Neuronal stem cell (in vitro differentiated cells): ENCODE results near the gene ARL5A.

ENCODE experiments used
- DNase-seq: peaks from one replicate; pipeline ENCODE4 v3.0.0-alpha.2; 2013; ENCODE audit warnings: low spot score
- H2AFZ ChIP-seq: one replicate; pipeline ENCODE4 v1.6.1; 2013; ENCODE audit warnings: mild to moderate bottlenecking, low read length, inconsistent platforms
- H2AK5ac ChIP-seq: 2 replicates; pipeline ENCODE4 v1.6.1; 2013; ENCODE audit warnings: low read depth, mild to moderate bottlenecking, inconsistent platforms, low read length, moderate library complexity, mixed read lengths
- H2BK120ac ChIP-seq: 2 replicates; pipeline ENCODE4 v1.6.1; 2013; ENCODE audit warnings: low read depth, mild to moderate bottlenecking, inconsistent platforms, low read length, moderate library complexity, mixed read lengths
- H2BK12ac ChIP-seq: one replicate; pipeline ENCODE4 v1.6.1; 2013; ENCODE audit warnings: low read length, inconsistent platforms
- H2BK15ac ChIP-seq: 2 replicates; pipeline ENCODE4 v1.6.1; 2013; ENCODE audit warnings: mild to moderate bottlenecking, low read length, inconsistent platforms, mixed read lengths
- H2BK5ac ChIP-seq: one replicate; pipeline ENCODE4 v1.6.1; 2013; ENCODE audit warnings: inconsistent platforms, mild to moderate bottlenecking, low read length, moderate library complexity
- H3K14ac ChIP-seq: one replicate; pipeline ENCODE4 v1.6.1; 2013; ENCODE audit warnings: low read length, inconsistent platforms
- H3K18ac ChIP-seq: 2 replicates; pipeline ENCODE4 v1.6.1; 2013; ENCODE audit warnings: low read length, inconsistent platforms
- H3K23ac ChIP-seq: 2 replicates; pipeline ENCODE4 v1.6.1; 2013; ENCODE audit warnings: low read depth, mild to moderate bottlenecking, mixed read lengths, low read length, inconsistent platforms; ENCODE audit not compliant: poor library complexity
- H3K27ac ChIP-seq: replicated peaks from 3 replicates; pipeline ENCODE4 v1.5.1; 2013; ENCODE audit warnings: low read length, inconsistent platforms
- H3K27me3 ChIP-seq, 3 experiments: 2 replicates each; pipeline ENCODE4 v1.6.1; 2013; ENCODE audit warnings: low read length in 3 of 3, mild to moderate bottlenecking in 2 of 3, inconsistent platforms in 1 of 3, low read depth in 1 of 3, mixed read lengths in 1 of 3, moderate library complexity in 1 of 3; ENCODE audit not compliant: control insufficient read depth in 3 of 3, insufficient read depth in 3 of 3
- H3K36me3 ChIP-seq, 2 donors: replicated peaks in 1 of 2; 2 replicates each; pipeline ENCODE4 v1.6.1; 2013; ENCODE audit warnings: low read length in 2 of 2; ENCODE audit not compliant: control insufficient read depth in 2 of 2, insufficient read depth in 2 of 2
- H3K4ac ChIP-seq: 2 replicates; pipeline ENCODE4 v1.6.1; 2013; ENCODE audit warnings: inconsistent platforms, mild to moderate bottlenecking, low read length, moderate library complexity
- H3K4me1 ChIP-seq, 2 donors: 1 replicate in 1 of 2; 2 replicates in 1 of 2; pipeline ENCODE4 v1.6.1; 2013; ENCODE audit warnings: low read length in 2 of 2, low read depth in 1 of 2; ENCODE audit not compliant: control insufficient read depth in 2 of 2, insufficient read depth in 1 of 2
- H3K4me2 ChIP-seq: one replicate; pipeline ENCODE4 v1.6.1; 2013; ENCODE audit warnings: mild to moderate bottlenecking, low read length, inconsistent platforms; ENCODE audit not compliant: insufficient read depth, poor library complexity, severe bottlenecking
- H3K4me3 ChIP-seq, 2 donors: 2 replicates each; pipeline ENCODE4 v1.5.1; 2013; ENCODE audit warnings: low read length in 2 of 2, mild to moderate bottlenecking in 2 of 2, inconsistent platforms in 1 of 2, moderate library complexity in 1 of 2
- H3K79me1 ChIP-seq: one replicate; pipeline ENCODE4 v1.6.1; 2013; ENCODE audit warnings: low read depth, mild to moderate bottlenecking, inconsistent platforms, low read length, moderate library complexity
- H3K9ac ChIP-seq: one replicate; pipeline ENCODE4 v1.6.1; 2013; ENCODE audit warnings: mild to moderate bottlenecking, low read depth, low read length, inconsistent platforms; ENCODE audit not compliant: poor library complexity
- H3K9me3 ChIP-seq, 2 donors: replicated peaks in 1 of 2; 2 replicates each; pipeline versions ENCODE3 to v1.6.1; 2013; ENCODE audit warnings: low read length in 2 of 2, mild to moderate bottlenecking in 2 of 2, inconsistent platforms in 1 of 2, low read depth in 1 of 2, mixed read lengths in 1 of 2, moderate library complexity in 1 of 2; ENCODE audit not compliant: control insufficient read depth in 2 of 2, insufficient read depth in 1 of 2
- H4K8ac ChIP-seq: one replicate; pipeline ENCODE4 v1.6.1; 2013; ENCODE audit warnings: low read depth, mild to moderate bottlenecking, inconsistent platforms, low read length, moderate library complexity
- H4K91ac ChIP-seq: one replicate; pipeline ENCODE4 v1.6.1; 2013; ENCODE audit warnings: low read length, low read depth, mild to moderate bottlenecking, inconsistent platforms; ENCODE audit not compliant: poor library complexity
- WGBS, 2 donors: extraction: QIAGEN DNeasy Blood & Tissue Kit; methylation state at CpG; one replicate each; pipeline ENCODE4 v1.1.7; 2013; ENCODE audit warnings: missing lambda C conversion rate in 2 of 2, mixed read lengths in 1 of 2; ENCODE audit not compliant: insufficient read length in 2 of 2, insufficient replicate concordance in 1 of 2; ENCODE audit errors: extremely low coverage in 2 of 2; 5-methylcytosine and 5-hydroxymethylcytosine counted together

ARL5A gene

DNA sequence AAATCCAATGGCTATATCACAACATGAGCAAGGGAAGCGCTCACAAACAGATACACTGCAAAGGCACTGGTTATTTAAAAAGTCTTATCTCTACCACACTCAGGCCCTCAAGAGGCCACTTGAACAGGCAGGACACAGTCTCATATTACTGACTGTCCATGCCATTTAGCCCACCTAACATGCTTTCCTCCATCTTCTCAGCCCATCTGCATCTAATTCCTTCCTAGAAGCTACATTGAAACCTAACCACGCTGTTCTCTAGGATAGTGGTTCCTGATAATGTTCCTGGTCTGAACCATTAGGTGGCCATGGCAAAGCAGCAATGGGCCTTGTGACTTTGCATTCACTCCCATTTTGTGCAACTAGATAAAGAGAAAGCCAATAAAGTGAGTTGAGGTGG is 71.4 kb downstream of the ARL5A start:
- Histone ChIP-seq H3K4me1 (peaks cover 3 to 7% of the 10 kb centered on the region in 2 donors), H2AFZ (no peak overlapping the region), H3K79me1 (no peaks in the 10 kb centered on the region), H3K9me3 (no peaks in the 10 kb centered on the region), H3K14ac (no peak overlapping the region), H3K27ac (no peak overlapping the region), H3K4ac (no peak overlapping the region), H3K4me2 (no peak overlapping the region), H3K4me3 (no peak overlapping the region), H2BK5ac (no peak overlapping the region), H2BK120ac (no peak overlapping the region), H3K9ac (no peak overlapping the region), H3K27me3 (no peaks in the 10 kb centered on the region), H3K36me3 (no peaks in the 10 kb centered on the region), H4K8ac (no peak overlapping the region), H4K91ac (no peak overlapping the region), H2AK5ac (no peak overlapping the region), H3K23ac (no peak overlapping the region), H2BK12ac (no peak overlapping the region), H3K18ac (no peak overlapping the region), H2BK15ac (no peak overlapping the region)
- DNase-seq, result no peak
- no CpG with 5 or more reads among the region's 2 CpGs for WGBS, 2 donors

DNA sequence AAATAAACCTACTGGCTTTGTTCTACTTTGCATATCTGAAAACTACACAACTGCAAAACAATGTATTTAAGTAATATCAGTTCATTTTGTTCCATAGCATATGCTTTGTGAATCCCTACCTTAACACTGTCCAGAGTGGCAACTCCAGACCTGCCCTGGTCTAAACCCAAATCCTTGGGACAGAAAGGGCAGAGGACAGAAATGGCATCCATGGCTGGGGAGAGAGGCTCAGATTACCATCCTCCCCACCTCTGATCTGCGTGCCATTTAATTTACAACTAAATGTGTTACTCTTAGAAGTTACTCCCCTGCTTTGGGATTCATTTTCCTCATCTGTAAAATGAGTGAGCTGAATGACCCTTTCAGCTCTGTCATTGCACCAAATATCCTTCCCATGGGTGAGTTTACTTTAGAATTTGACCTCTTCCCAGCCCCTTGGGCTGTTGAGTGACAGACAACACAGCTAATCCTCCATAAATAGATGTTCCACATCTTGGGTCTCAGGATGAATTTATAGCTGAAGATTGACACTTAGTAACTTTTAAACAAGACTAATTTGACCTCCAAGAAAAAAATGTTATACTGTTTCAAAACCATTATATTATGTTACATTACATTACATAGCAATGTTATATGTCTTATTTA is 73.8 kb downstream of the ARL5A start:
- H4K91ac ChIP-seq, result no peak overlapping the region
- no peak overlapping the region for H4K8ac ChIP-seq
- H3K4me1 ChIP-seq, result peaks cover 0 to 4% of the 10 kb centered on the region in 2 donors
- no peak overlapping the region for H2BK15ac ChIP-seq
- no peak overlapping the region for H2AK5ac ChIP-seq
- H3K36me3 ChIP-seq, result no peaks in the 10 kb centered on the region
- no peak overlapping the region for H3K27ac ChIP-seq
- H3K23ac ChIP-seq, result no peak overlapping the region
- no peak overlapping the region for H3K9ac ChIP-seq
- H3K4me2 ChIP-seq, result no peak overlapping the region
- DNase-seq, result no peak
- no peak overlapping the region for H2AFZ ChIP-seq
- no peak overlapping the region for H2BK12ac ChIP-seq
- H3K14ac ChIP-seq, result no peak overlapping the region
- no peak overlapping the region for H3K4ac ChIP-seq
- no peaks in the 10 kb centered on the region for H3K79me1 ChIP-seq
- no peak overlapping the region for H2BK120ac ChIP-seq
- WGBS, 2 donors, result no CpG with 5 or more reads among the region's 1 CpG
- H3K4me3 ChIP-seq, result no peak overlapping the region
- H2BK5ac ChIP-seq, result no peak overlapping the region
- H3K18ac ChIP-seq, result no peak overlapping the region
- no peaks in the 10 kb centered on the region for H3K9me3 ChIP-seq
- H3K27me3 ChIP-seq, result no peaks in the 10 kb centered on the region

DNA sequence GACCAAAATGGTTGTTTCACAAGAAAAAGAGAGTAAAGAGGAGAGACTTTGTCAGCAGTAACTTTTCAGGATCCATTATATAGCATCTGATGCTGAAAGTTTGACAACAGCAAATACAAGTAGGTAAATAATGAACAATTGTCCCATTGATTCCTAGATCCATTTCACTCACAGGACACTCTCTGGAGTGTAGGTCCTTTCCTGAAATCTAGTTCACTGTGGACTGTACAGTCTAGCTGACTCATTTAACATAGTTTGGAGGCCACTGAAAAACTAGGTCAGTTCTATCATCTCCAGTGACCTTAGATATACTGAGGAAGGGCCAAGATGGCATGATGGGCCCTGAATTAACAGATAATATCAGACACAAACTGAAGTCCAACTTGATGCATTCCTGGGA is 74.7 kb downstream of the ARL5A start:
- Histone ChIP-seq H3K27ac (no peak overlapping the region), H3K23ac (no peak overlapping the region), H4K91ac (no peak overlapping the region), H3K9me3 (no peaks in the 10 kb centered on the region), H3K14ac (no peak overlapping the region), H2BK15ac (no peak overlapping the region), H3K4me2 (no peak overlapping the region), H3K4me3 (no peak overlapping the region), H3K9ac (no peak overlapping the region), H2BK12ac (no peak overlapping the region), H3K18ac (no peak overlapping the region), H2BK5ac (no peak overlapping the region), H2BK120ac (no peak overlapping the region), H3K4me1 (peaks cover 0 to 4% of the 10 kb centered on the region in 2 donors), H3K79me1 (no peaks in the 10 kb centered on the region), H2AK5ac (no peak overlapping the region), H2AFZ (no peak overlapping the region), H4K8ac (no peak overlapping the region), H3K4ac (no peak overlapping the region), H3K27me3 (no peaks in the 10 kb centered on the region), H3K36me3 (no peaks in the 10 kb centered on the region)
- DNase-seq, result no peak
